Peyer's patch (tissue), 4 donors: ENCODE data around the gene PANX2.

ENCODE experiments used
- CTCF ChIP-seq, 6 experiments: fragments of 450-650 bp in 4 of 6; fragments of 200-600 bp in 2 of 6; sonication (generic) in 1 of 6; IDR thresholded peaks; one replicate each; pipeline ENCODE4 v1.5.1; 2017 to 2019; ENCODE audit warnings: antibody characterized with exemption in 6 of 6, mild to moderate bottlenecking in 3 of 6, moderate library complexity in 1 of 6
- POLR2A ChIP-seq, 2 donors: fragments of 450-650 bp; IDR thresholded peaks; one replicate each; pipeline ENCODE4 v1.5.1; 2017; ENCODE audit warnings: antibody characterized with exemption in 2 of 2, mild to moderate bottlenecking in 2 of 2, moderate library complexity in 2 of 2

GRCh38 chr22:50189184-50189848, 18.8 kb downstream of the PANX2 start:
- TF ChIP-seq POLR2A (IDR thresholded peaks at IDR 0.05) (no peak), CTCF (IDR thresholded peaks at IDR 0.05) (no peak)
